Karpas-422 (cell line): Measurements from ENCODE around the gene ZFP90. TPM values are rescaled to one million over a fixed set of nuclear protein-coding genes. Genes with fewer than 3 reads are reported as not detected.
A peak's percentile ranks its signal among the peaks of the same experiment; 100 is the strongest.

Source experiments
- DNase-seq: peaks from one replicate; pipeline ENCODE4 v3.0.0-alpha.2; 2015
- H2AFZ ChIP-seq: fragments of 200-600 bp; sonication (generic); 2 replicates; pipeline ENCODE4 v1.6.1; 2014; ENCODE audit warnings: antibody characterized with exemption, low read length, mixed read lengths
- H3K27ac ChIP-seq: fragments of 200-600 bp; sonication (generic); 2 replicates; pipeline ENCODE4 v1.5.1; 2014; ENCODE audit warnings: mild to moderate bottlenecking, low read length, moderate library complexity
- H3K27me3 ChIP-seq: fragments of 200-600 bp; sonication (generic); 2 replicates; pipeline ENCODE4 v1.6.1; 2014; ENCODE audit warnings: low read length, mixed read lengths
- H3K36me3 ChIP-seq: fragments of 200-600 bp; sonication (generic); 2 replicates; pipeline ENCODE4 v1.6.1; 2014; ENCODE audit warnings: low read length, mixed read lengths; ENCODE audit not compliant: insufficient read depth
- H3K4me1 ChIP-seq: fragments of 200-600 bp; sonication (generic); 2 replicates; pipeline ENCODE4 v1.6.1; 2014; ENCODE audit warnings: mild to moderate bottlenecking, low read length, mixed read lengths
- H3K4me2 ChIP-seq: fragments of 200-600 bp; sonication (generic); 2 replicates; pipeline ENCODE4 v1.6.1; 2014; ENCODE audit warnings: low read length, low read depth, mild to moderate bottlenecking; ENCODE audit not compliant: poor library complexity, severe bottlenecking
- H3K4me3 ChIP-seq: fragments of 200-600 bp; sonication (generic); 2 replicates; pipeline ENCODE4 v1.5.1; 2014; ENCODE audit warnings: mild to moderate bottlenecking, antibody characterized with exemption, low read length, mixed read lengths
- H3K79me2 ChIP-seq: fragments of 200-600 bp; sonication (generic); 2 replicates; pipeline ENCODE4 v1.6.1; 2014; ENCODE audit warnings: mild to moderate bottlenecking, low read length, mixed read lengths
- H3K9ac ChIP-seq: fragments of 200-600 bp; sonication (generic); 2 replicates; pipeline ENCODE4 v1.6.0; 2014; ENCODE audit warnings: low read length
- H3K9me2 ChIP-seq: fragments of 200-600 bp; sonication (generic), shearing (Covaris generic); replicated peaks from 2 replicates; pipeline ENCODE4 v1.6.0; 2014; ENCODE audit warnings: mild to moderate bottlenecking, low read length, moderate library complexity; ENCODE audit not compliant: insufficient read depth
- H3K9me3 ChIP-seq: fragments of 300-700, 200-600 bp; sonication (generic); 2 replicates; pipeline ENCODE4 v1.6.1; 2014; ENCODE audit warnings: low read length, mixed read lengths
- H4K20me1 ChIP-seq: fragments of 200-600 bp; sonication (generic); 2 replicates; pipeline ENCODE4 v1.6.1; 2014; ENCODE audit warnings: mild to moderate bottlenecking, antibody characterized with exemption, low read length, low read depth; ENCODE audit not compliant: insufficient read depth
- small RNA-seq: library from RNA; depleted of rRNA; stranded (forward); fragments of <200 nt; gene quantifications from one replicate; pipeline ENCODE3, GENCODE V24; 2014
- total RNA-seq: library from RNA; depleted of rRNA; stranded (reverse); fragments of >200 nt; shearing (Covaris generic); gene quantifications from 2 replicates; pipeline ENCODE4 v1.2.3, GENCODE V29; 2014; ENCODE audit warnings: low replicate concordance; rRNA removed

Gene ZFP90
- total RNA-seq, 1 experiment from 2014 or later, result 34.8 TPM

- H3K4me2 ChIP-seq, result no peak overlapping the region
- no peak overlapping the region for H3K27ac ChIP-seq
- no peaks in the 10 kb centered on the region for H4K20me1 ChIP-seq
- peak; percentile 17 for DNase-seq
- no peak overlapping the region for H2AFZ ChIP-seq
- no peaks in the 10 kb centered on the region for H3K27me3 ChIP-seq
- no peaks in the 10 kb centered on the region for H3K9me3 ChIP-seq
- H3K9me2 ChIP-seq, result no peaks in the 10 kb centered on the region
- no peaks in the 10 kb centered on the region for H3K79me2 ChIP-seq
- H3K36me3 ChIP-seq, result no peaks in the 10 kb centered on the region
- H3K4me1 ChIP-seq, result no peaks in the 10 kb centered on the region
- no peak overlapping the region for H3K9ac ChIP-seq
- H3K4me3 ChIP-seq, result no peak overlapping the region
Measured at GRCh38 chr16:68608330-68608729, 69.2 kb downstream of the ZFP90 start.

GRCh38 chr16:68612996-68613395, 73.9 kb downstream of the ZFP90 start:
- Histone ChIP-seq H3K4me2 (no peak overlapping the region), H3K9ac (no peak overlapping the region), H3K9me2 (no peaks in the 10 kb centered on the region), H3K79me2 (no peaks in the 10 kb centered on the region), H3K9me3 (peaks cover 3% of the 10 kb centered on the region; the same call in 1 of the 2 replicates), H3K36me3 (no peaks in the 10 kb centered on the region), H2AFZ (no peak overlapping the region), H3K27me3 (no peaks in the 10 kb centered on the region), H3K27ac (no peak overlapping the region), H3K4me1 (no peaks in the 10 kb centered on the region), H3K4me3 (no peak overlapping the region), H4K20me1 (no peaks in the 10 kb centered on the region)
- peak; percentile 23 for DNase-seq

- Histone ChIP-seq H3K27me3 (no peaks in the 10 kb centered on the region), H3K27ac (no peak overlapping the region), H4K20me1 (no peaks in the 10 kb centered on the region), H3K4me1 (no peaks in the 10 kb centered on the region), H3K79me2 (no peaks in the 10 kb centered on the region), H3K9me3 (peaks cover 3% of the 10 kb centered on the region; the same call in 1 of the 2 replicates), H2AFZ (no peak overlapping the region), H3K36me3 (no peaks in the 10 kb centered on the region), H3K9me2 (no peaks in the 10 kb centered on the region), H3K4me3 (no peak overlapping the region), H3K9ac (no peak overlapping the region), H3K4me2 (no peak overlapping the region)
- DNase-seq, result peak; percentile 25
Measured at GRCh38 chr16:68617734-68618133, 78.6 kb downstream of the ZFP90 start.

Small RNA genes lying within 50 kb of the gene (small RNA-seq; reads per million reads assigned to genes)
- gene RNU4-36P, result not detected

Other genes with a start within 250 kb of the ZFP90 start
- 13.3 and 28.0 TPM in 2 replicates for gene SLC7A6OS, start 228.3 kb upstream of the ZFP90 start, total RNA-seq
- 43.9 and 44.6 TPM in 2 replicates for gene PRMT7, start 228.3 kb upstream of the ZFP90 start, total RNA-seq
- 5.0 and 12.6 TPM in 2 replicates for gene SMPD3, start 90.8 kb upstream of the ZFP90 start, total RNA-seq
- 0.97 TPM in 1 of 2 replicates, not detected in the other for gene CDH3, start 106.0 kb downstream of the ZFP90 start, total RNA-seq
- gene CDH1, start 198.0 kb downstream of the ZFP90 start, total RNA-seq, result not detected in 2 replicates